ENCODE data around the gene ZNF69. TPM values are rescaled to one million over a fixed set of nuclear protein-coding genes. Genes with fewer than 3 reads are reported as not detected.
"Not testable (repeated sequence)": the region's sequence is repeated elsewhere in the genome, so short reads cannot be mapped to it uniquely, and the experiment has no call there.

Gene ZNF69
- total RNA-seq, 2 donors from 2014 or later: 2.3 to 2.4 TPM

GRCh38 chr19:11921852-11922495 is 34.4 kb downstream of the ZNF69 start:
- Mint-ChIP-seq H3K36me3 (ENCODE audit: low read depth) (no peaks in the 10 kb centered on the region), H3K27ac (no peak overlapping the region), H3K4me3 (no peak overlapping the region), H3K27me3 (no peaks in the 10 kb centered on the region), H3K4me1 (peaks cover 28% of the 10 kb centered on the region)
- ATAC-seq (no peak), DNase-seq (no peak)
- H3K9me3 ChIP-seq (ENCODE audit: control insufficient read depth, low read length, poor library complexity, severe bottlenecking): no peaks in the 10 kb centered on the region

GRCh38 chr19:11924886-11925650 is 37.5 kb downstream of the ZNF69 start, which contains the start of gene ZNF700:
ZNF700 (plus strand) TSS chr19:11925107; CDS start chr19:11925211, 104 bp downstream.
- Mint-ChIP-seq H3K36me3 (ENCODE audit: low read depth) (no peaks in the 10 kb centered on the region), H3K27ac (peak within 1 kb of the TSS; percentile 97), H3K27me3 (no peaks in the 10 kb centered on the region), H3K4me1 (peaks cover 34% of the 10 kb centered on the region), H3K4me3 (peak within 1 kb of the TSS; percentile 99)
- DNase-seq (peak; percentile 71 to 82 (median 82)), ATAC-seq (peak; percentile 92)
- no peaks in the 10 kb centered on the region for H3K9me3 ChIP-seq (ENCODE audit: control insufficient read depth, low read length, poor library complexity, severe bottlenecking)

- ATAC-seq: not testable (repeated sequence)
- peaks cover 35% of the 10 kb centered on the region for H3K4me1 Mint-ChIP-seq
These were observed 38.1 kb downstream of the ZNF69 start for GRCh38 chr19:11925651-11926187.

GRCh38 chr19:11927227-11927626 is 39.6 kb downstream of the ZNF69 start:
- H3K4me3 Mint-ChIP-seq: no peak overlapping the region
- DNase-seq (no peak), ATAC-seq (no peak)
- no peak overlapping the region for H3K27ac Mint-ChIP-seq
- no peaks in the 10 kb centered on the region for H3K9me3 ChIP-seq (ENCODE audit: control insufficient read depth, low read length, poor library complexity, severe bottlenecking)
- H3K4me1 Mint-ChIP-seq: peaks cover 43% of the 10 kb centered on the region
- no peaks in the 10 kb centered on the region for H3K27me3 Mint-ChIP-seq
- no peaks in the 10 kb centered on the region for H3K36me3 Mint-ChIP-seq (ENCODE audit: low read depth)

More at GRCh38 chr19:11925651-11926187, 38.1 kb downstream of the ZNF69 start:
- not testable (repeated sequence) for H3K27me3 Mint-ChIP-seq; H3K9me3 ChIP-seq (ENCODE audit: control insufficient read depth, low read length, poor library complexity, severe bottlenecking); DNase-seq; H3K36me3 Mint-ChIP-seq (ENCODE audit: low read depth)
- Mint-ChIP-seq H3K4me3 (peak overlapping the region; percentile 99), H3K27ac (peak overlapping the region; percentile 97)

GRCh38 chr19:11931051-11931450 is 43.5 kb downstream of the ZNF69 start:
- ATAC-seq (no peak), DNase-seq (no peak)
- H3K4me1 Mint-ChIP-seq: peaks cover 20% of the 10 kb centered on the region
- H3K27ac Mint-ChIP-seq: no peak overlapping the region
- no peaks in the 10 kb centered on the region for H3K27me3 Mint-ChIP-seq
- H3K36me3 Mint-ChIP-seq (ENCODE audit: low read depth): peaks cover 2% of the 10 kb centered on the region
- H3K9me3 ChIP-seq (ENCODE audit: control insufficient read depth, low read length, poor library complexity, severe bottlenecking): no peaks in the 10 kb centered on the region
- H3K4me3 Mint-ChIP-seq: no peak overlapping the region

- no peak overlapping the region for H3K27ac Mint-ChIP-seq
- no peaks in the 10 kb centered on the region for H3K9me3 ChIP-seq (ENCODE audit: control insufficient read depth, low read length, poor library complexity, severe bottlenecking)
- H3K27me3 Mint-ChIP-seq: no peaks in the 10 kb centered on the region
- peaks cover 18% of the 10 kb centered on the region for H3K4me1 Mint-ChIP-seq
- H3K36me3 Mint-ChIP-seq (ENCODE audit: low read depth): peaks cover 2% of the 10 kb centered on the region
- no peak overlapping the region for H3K4me3 Mint-ChIP-seq
- DNase-seq (no peak), ATAC-seq (no peak)
These were observed 43.9 kb downstream of the ZNF69 start for GRCh38 chr19:11931513-11931912.

GRCh38 chr19:11935829-11936228 is 48.2 kb downstream of the ZNF69 start:
- DNase-seq; H3K4me1 Mint-ChIP-seq; ATAC-seq; H3K27me3 Mint-ChIP-seq; H3K9me3 ChIP-seq (ENCODE audit: control insufficient read depth, low read length, poor library complexity, severe bottlenecking); H3K4me3 Mint-ChIP-seq; H3K27ac Mint-ChIP-seq; H3K36me3 Mint-ChIP-seq (ENCODE audit: low read depth): not testable (repeated sequence)

- H3K27me3 Mint-ChIP-seq; ATAC-seq; H3K36me3 Mint-ChIP-seq (ENCODE audit: low read depth); H3K4me1 Mint-ChIP-seq; DNase-seq; H3K4me3 Mint-ChIP-seq; H3K27ac Mint-ChIP-seq: not testable (repeated sequence)
- peaks cover 20% of the 10 kb centered on the region for H3K9me3 ChIP-seq (ENCODE audit: control insufficient read depth, low read length, poor library complexity, severe bottlenecking)
These were observed 50.8 kb downstream of the ZNF69 start for GRCh38 chr19:11938383-11938782.

GRCh38 chr19:11941361-11941887 is 53.8 kb downstream of the ZNF69 start:
- not testable (repeated sequence) for H3K4me3 Mint-ChIP-seq; H3K27ac Mint-ChIP-seq; H3K36me3 Mint-ChIP-seq (ENCODE audit: low read depth); ATAC-seq; H3K4me1 Mint-ChIP-seq; DNase-seq; H3K27me3 Mint-ChIP-seq
- peaks cover 36% of the 10 kb centered on the region for H3K9me3 ChIP-seq (ENCODE audit: control insufficient read depth, low read length, poor library complexity, severe bottlenecking)

- no peaks in the 10 kb centered on the region for H3K27me3 Mint-ChIP-seq
- ATAC-seq (no peak), DNase-seq (no peak)
- no peak overlapping the region for H3K4me3 Mint-ChIP-seq
- H3K36me3 Mint-ChIP-seq (ENCODE audit: low read depth): no peaks in the 10 kb centered on the region
- peaks cover 44% of the 10 kb centered on the region for H3K9me3 ChIP-seq (ENCODE audit: control insufficient read depth, low read length, poor library complexity, severe bottlenecking)
- no peak overlapping the region for H3K27ac Mint-ChIP-seq
- H3K4me1 Mint-ChIP-seq: no peaks in the 10 kb centered on the region
These were observed 54.6 kb downstream of the ZNF69 start for GRCh38 chr19:11942008-11942842.

GRCh38 chr19:11942843-11943108 is 55.2 kb downstream of the ZNF69 start:
- H3K36me3 Mint-ChIP-seq (ENCODE audit: low read depth): no peaks in the 10 kb centered on the region
- ATAC-seq (no peak), DNase-seq (no peak)
- peaks cover 47% of the 10 kb centered on the region for H3K9me3 ChIP-seq (ENCODE audit: control insufficient read depth, low read length, poor library complexity, severe bottlenecking)
- no peaks in the 10 kb centered on the region for H3K4me1 Mint-ChIP-seq
- no peaks in the 10 kb centered on the region for H3K27me3 Mint-ChIP-seq
- H3K27ac Mint-ChIP-seq: no peak overlapping the region
- no peak overlapping the region for H3K4me3 Mint-ChIP-seq

- Mint-ChIP-seq H3K27me3 (no peaks in the 10 kb centered on the region), H3K4me1 (no peaks in the 10 kb centered on the region), H3K4me3 (no peak overlapping the region), H3K27ac (no peak overlapping the region), H3K36me3 (ENCODE audit: low read depth) (peaks cover 11% of the 10 kb centered on the region)
- ATAC-seq (no peak), DNase-seq (no peak)
- H3K9me3 ChIP-seq (ENCODE audit: control insufficient read depth, low read length, poor library complexity, severe bottlenecking): peaks cover 61% of the 10 kb centered on the region
These were observed 57.1 kb downstream of the ZNF69 start for GRCh38 chr19:11944656-11945055.

GRCh38 chr19:11948646-11949045 is 61.1 kb downstream of the ZNF69 start:
- DNase-seq (no peak), ATAC-seq (no peak)
- H3K27ac Mint-ChIP-seq: no peak overlapping the region
- H3K36me3 Mint-ChIP-seq (ENCODE audit: low read depth): peaks cover 14% of the 10 kb centered on the region
- H3K9me3 ChIP-seq (ENCODE audit: control insufficient read depth, low read length, poor library complexity, severe bottlenecking): peaks cover 68% of the 10 kb centered on the region
- H3K4me1 Mint-ChIP-seq: no peaks in the 10 kb centered on the region
- no peak overlapping the region for H3K4me3 Mint-ChIP-seq
- H3K27me3 Mint-ChIP-seq: no peaks in the 10 kb centered on the region
